HepG2 (cell line): ENCODE results near the gene SLC25A10. TPM values are rescaled to one million over a fixed set of nuclear protein-coding genes. Genes with fewer than 3 reads are reported as not detected.

Experiments used
- BATF2 ChIP-seq: sonication (generic); formaldehyde crosslinking; IDR thresholded peaks from 2 replicates; pipeline ENCODE4 v1.8.0; 2022; ENCODE audit warnings: mild to moderate bottlenecking, missing genetic modification reagents, moderate library complexity
- CCDC6 ChIP-seq: sonication (generic); formaldehyde crosslinking; IDR thresholded peaks from 2 replicates; pipeline ENCODE4 v1.8.1; 2022; ENCODE audit warnings: mild to moderate bottlenecking, missing genetic modification reagents, moderate library complexity
- ELF4 ChIP-seq: sonication (generic); formaldehyde crosslinking; IDR thresholded peaks from 2 replicates; pipeline ENCODE4 v1.5.0; 2020; ENCODE audit warnings: missing genetic modification reagents, mild to moderate bottlenecking, moderate library complexity, borderline replicate concordance
- GPBP1L1 ChIP-seq: sonication (generic); formaldehyde crosslinking; IDR thresholded peaks from 2 replicates; pipeline ENCODE4 v1.5.0; 2020; ENCODE audit warnings: mild to moderate bottlenecking, missing genetic modification reagents
- KAT8 ChIP-seq: IDR thresholded peaks from 2 replicates; pipeline ENCODE4 v1.6.1; 2016; ENCODE audit warnings: missing genetic modification reagents, missing compliant biosample characterization
- MAZ ChIP-seq, 2 experiments: sonication (generic) in 1 of 2; formaldehyde crosslinking in 1 of 2; IDR thresholded peaks; 2 replicates each; pipeline versions ENCODE4 v1.5.0 to v1.6.1; 2012 to 2020; ENCODE audit warnings: low read depth in 2 of 2, mild to moderate bottlenecking in 2 of 2, borderline replicate concordance in 1 of 2, improper control_type of control experiment in 1 of 2, low read length in 1 of 2, missing genetic modification reagents in 1 of 2, moderate library complexity in 1 of 2
- PHF8 ChIP-seq: sonication (generic); formaldehyde crosslinking; IDR thresholded peaks from 2 replicates; pipeline ENCODE4 v1.5.0; 2020; ENCODE audit warnings: missing genetic modification reagents
- SRY ChIP-seq: sonication (generic); formaldehyde crosslinking; IDR thresholded peaks from 2 replicates; pipeline ENCODE4 v1.8.0; 2022; ENCODE audit warnings: mild to moderate bottlenecking, missing genetic modification reagents
- TEF ChIP-seq: sonication (generic); formaldehyde crosslinking; IDR thresholded peaks from 2 replicates; pipeline ENCODE4 v1.5.0; 2020; ENCODE audit warnings: missing genetic modification reagents
- YEATS2 ChIP-seq: sonication (generic); formaldehyde crosslinking; IDR thresholded peaks from 2 replicates; pipeline ENCODE4 v1.4.0; 2020; ENCODE audit warnings: missing genetic modification reagents, borderline replicate concordance
- ZNF225 ChIP-seq: sonication (generic); formaldehyde crosslinking; IDR thresholded peaks from 2 replicates; pipeline ENCODE4 v1.4.0; 2020; ENCODE audit warnings: mild to moderate bottlenecking, missing genetic modification reagents
- ZNF235 ChIP-seq: sonication (generic); formaldehyde crosslinking; IDR thresholded peaks from 2 replicates; pipeline ENCODE4 v1.8.1; 2023; ENCODE audit warnings: mild to moderate bottlenecking, missing genetic modification reagents, borderline replicate concordance
- ZNF382 ChIP-seq: sonication (generic); formaldehyde crosslinking; IDR thresholded peaks from 2 replicates; pipeline ENCODE4 v1.5.0; 2020; ENCODE audit warnings: missing genetic modification reagents, mild to moderate bottlenecking, borderline replicate concordance
- ZNF616 ChIP-seq: sonication (generic); formaldehyde crosslinking; IDR thresholded peaks from 2 replicates; pipeline ENCODE4 v1.5.0; 2020; ENCODE audit warnings: low read depth, mild to moderate bottlenecking, missing genetic modification reagents
- ZNF629 ChIP-seq: sonication (generic); formaldehyde crosslinking; conservative IDR thresholded peaks from 2 replicates; pipeline ENCODE4 v1.5.0; 2020; ENCODE audit warnings: missing genetic modification reagents
- ZNF816 ChIP-seq: sonication (generic); formaldehyde crosslinking; IDR thresholded peaks from 2 replicates; pipeline ENCODE4 v1.8.0; 2022; ENCODE audit warnings: missing genetic modification reagents, mild to moderate bottlenecking, borderline replicate concordance
- polyA plus RNA-seq, 8 experiments: library from polyadenylated mRNA; depleted of rRNA in 3 of 8; stranded (reverse) in 7 of 8; unstranded in 1 of 8; fragments of >200 nt; fragmentation: Illumina TruSeq in 4 of 8; extraction: Trizol in 4 of 8; gene quantifications; 2 replicates each; pipeline versions ENCODE4 v1.2.1 to v1.2.3, GENCODE V29; 2011 to 2016; ENCODE audit warnings: low read depth in 4 of 8, missing spikeins in 1 of 8, mixed read lengths in 1 of 8; ENCODE audit not compliant: insufficient read depth in 1 of 8
- total RNA-seq, 5 experiments: library from RNA; depleted of rRNA; stranded (reverse); fragments of >200 nt; fragmentation: Illumina TruSeq; extraction: Trizol; gene quantifications; 2 replicates each; pipeline ENCODE4 v1.2.3, GENCODE V29; 2016; ENCODE audit warnings: low read depth in 1 of 5

The SLC25A10 gene
- total and polyA plus RNA-seq, 2 of the 13 experiments (the other 11 are each of a cell fraction or from before 2014, with no cell fraction given), result 46.5 to 140 TPM

- TF ChIP-seq GPBP1L1 (CRISPR knock-in tag) (no peak), PHF8 (CRISPR knock-in tag) (peak; percentile 92), TEF (CRISPR knock-in tag) (no peak), BATF2 (CRISPR knock-in tag) (peak; percentile 78; the same call in 1 of the 2 replicates), ZNF629 (CRISPR knock-in tag) (0 out of 2 replicates have a peak, but pooled peaks have one; percentile 8), SRY (CRISPR knock-in tag) (peak; percentile 61; the same call in 1 of the 2 replicates), ZNF235 (CRISPR knock-in tag) (0 out of 2 replicates have a peak, but pooled peaks have one; percentile 34), KAT8 (CRISPR knock-in tag) (peak; percentile 99), MAZ (IDR thresholded peaks at IDR 0.05; ENCODE audit: borderline replicate concordance, low read depth, low read length) (peak; percentile 97), MAZ (CRISPR knock-in tag; IDR thresholded peaks at IDR 0.05; ENCODE audit: low read depth) (peak; percentile 84), YEATS2 (CRISPR knock-in tag) (peak; percentile 98), ELF4 (CRISPR knock-in tag) (peak; percentile 97), ZNF225 (CRISPR knock-in tag) (no peak; the same call in 1 of the 2 replicates), ZNF616 (CRISPR knock-in tag) (0 out of 2 replicates have a peak, but pooled peaks have one; percentile 7), CCDC6 (peak; percentile 6; the same call in 1 of the 2 replicates), ZNF382 (no peak), ZNF816 (CRISPR knock-in tag) (0 out of 2 replicates have a peak, but pooled peaks have one; percentile 27)
Measured at GRCh38 chr17:81683584-81684441, 28.3 kb upstream of the SLC25A10 start, which contains the start of the genes ARL16 and HGS (continued).
